ENCODE measurements around the gene PAGE4.
A peak's percentile ranks its signal among the peaks of the same experiment; 100 is the strongest.

- TF ChIP-seq CTCF (IDR thresholded peaks at IDR 0.05; ENCODE audit: low read length), result peak; percentile 47
- TF ChIP-seq EZH2 (IDR thresholded peaks at IDR 0.05; ENCODE audit: borderline replicate concordance, low read length), result no peak
Observed at GRCh38 chrX:49878834-49879655, 49.9 kb downstream of the PAGE4 start, which contains the start of gene USP27X.

Measured in OCI-LY1 (cell line).